ENCODE data around the gene MICAL2.

The MICAL2 gene

DNA sequence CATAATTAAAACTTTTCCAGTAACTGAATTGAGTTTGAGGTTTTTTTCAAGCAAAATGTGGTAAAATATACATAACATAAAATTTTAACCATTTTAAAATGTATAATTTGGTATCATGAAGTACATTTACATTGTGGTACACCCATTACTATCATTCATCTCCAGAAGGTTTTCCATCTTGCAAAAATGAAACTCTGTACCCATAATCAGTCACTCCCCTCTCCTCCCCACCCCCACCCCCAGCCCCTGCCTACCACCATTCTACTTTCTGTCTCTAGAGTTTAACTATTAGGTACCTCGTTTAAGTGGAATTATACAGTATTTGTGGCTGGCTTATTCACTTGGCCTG, 63.7 kb downstream of the MICAL2 start:
- no peak for DNase-seq

- no peak for DNase-seq
Measured at GRCh38 chr11:12174477-12175143, 64.2 kb downstream of the MICAL2 start.

DNA sequence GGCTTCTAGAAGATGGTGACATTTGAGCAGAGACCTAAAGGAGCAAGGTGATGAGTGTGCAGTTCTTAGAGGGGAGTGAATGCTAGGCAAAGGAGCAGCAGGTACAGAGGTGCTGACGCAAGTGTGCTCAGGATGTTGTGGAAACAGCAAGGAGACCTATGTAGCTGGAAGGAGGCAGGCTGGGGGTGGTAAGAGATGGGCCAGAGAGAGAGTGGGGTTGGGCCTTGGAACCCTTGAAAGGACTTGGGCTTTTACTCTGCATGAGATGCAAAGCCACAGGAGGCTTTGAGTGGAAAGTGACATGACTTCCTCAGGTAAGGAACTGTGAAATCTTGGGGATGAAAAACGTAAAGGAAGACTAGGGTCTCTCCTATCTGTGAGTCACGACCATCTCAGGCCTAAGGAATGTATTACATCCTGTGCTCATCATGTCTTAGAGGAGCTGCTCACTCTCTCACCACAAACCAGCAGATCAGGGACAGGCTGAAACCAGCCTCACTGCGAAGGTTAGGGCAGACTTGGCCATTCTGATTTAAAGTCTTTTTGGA, 65.4 kb downstream of the MICAL2 start:
- no peak for DNase-seq

- DNase-seq: no peak
Measured at GRCh38 chr11:12176410-12176809, 66.0 kb downstream of the MICAL2 start.

DNA sequence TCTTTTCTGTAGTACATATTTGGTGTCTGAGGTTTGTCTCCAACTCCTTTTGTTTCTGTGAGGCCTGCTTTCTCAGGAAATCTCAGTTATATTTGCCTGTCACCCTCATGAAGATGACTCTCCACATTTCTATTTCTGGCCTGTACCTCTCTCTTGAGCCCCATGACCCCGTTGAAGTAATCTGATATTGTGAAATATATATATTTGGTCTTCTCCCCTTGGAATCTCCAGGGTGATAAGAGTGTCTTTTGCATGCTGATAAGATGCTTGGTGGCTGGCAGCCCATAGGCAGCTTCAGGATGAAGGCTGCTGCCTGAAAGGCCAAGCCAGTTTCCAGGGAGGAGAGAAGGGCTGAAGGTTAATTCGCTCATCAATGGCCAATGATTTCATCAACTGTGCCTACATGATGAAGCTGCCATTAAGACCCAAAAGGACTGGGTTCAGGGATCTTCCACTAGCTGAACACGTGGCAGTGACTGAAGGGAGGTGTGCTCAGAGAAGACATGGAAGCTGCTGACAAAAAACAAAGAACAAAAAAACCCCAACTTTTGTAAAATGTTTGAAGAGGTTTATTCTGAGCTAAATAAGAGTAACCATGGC, 67.4 kb downstream of the MICAL2 start:
- DNase-seq: no peak

- DNase-seq: peak; percentile 55 to 68
Measured at GRCh38 chr11:12179019-12179418, 68.6 kb downstream of the MICAL2 start.

DNA sequence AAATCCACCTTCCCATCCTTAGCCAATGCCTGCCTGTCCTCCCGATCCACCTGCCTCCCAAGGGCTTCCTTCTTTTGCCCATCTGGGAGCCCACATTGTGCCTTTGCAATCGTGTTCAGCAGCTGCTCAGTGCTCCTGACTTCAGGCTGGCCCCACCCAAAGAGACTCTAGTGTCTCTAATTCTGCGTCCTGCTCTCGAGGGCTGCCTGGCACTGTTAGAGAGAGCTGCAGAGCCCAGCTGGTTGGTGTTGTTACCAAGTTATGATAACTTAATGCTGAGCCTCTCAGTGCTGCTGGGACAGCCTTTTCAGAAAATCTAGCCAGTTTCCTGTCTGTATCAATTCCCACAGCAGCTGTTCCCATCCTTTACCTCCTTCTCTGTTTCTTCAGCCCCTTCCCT, 69.1 kb downstream of the MICAL2 start:
- peak; percentile 52 to 62 for DNase-seq

DNA sequence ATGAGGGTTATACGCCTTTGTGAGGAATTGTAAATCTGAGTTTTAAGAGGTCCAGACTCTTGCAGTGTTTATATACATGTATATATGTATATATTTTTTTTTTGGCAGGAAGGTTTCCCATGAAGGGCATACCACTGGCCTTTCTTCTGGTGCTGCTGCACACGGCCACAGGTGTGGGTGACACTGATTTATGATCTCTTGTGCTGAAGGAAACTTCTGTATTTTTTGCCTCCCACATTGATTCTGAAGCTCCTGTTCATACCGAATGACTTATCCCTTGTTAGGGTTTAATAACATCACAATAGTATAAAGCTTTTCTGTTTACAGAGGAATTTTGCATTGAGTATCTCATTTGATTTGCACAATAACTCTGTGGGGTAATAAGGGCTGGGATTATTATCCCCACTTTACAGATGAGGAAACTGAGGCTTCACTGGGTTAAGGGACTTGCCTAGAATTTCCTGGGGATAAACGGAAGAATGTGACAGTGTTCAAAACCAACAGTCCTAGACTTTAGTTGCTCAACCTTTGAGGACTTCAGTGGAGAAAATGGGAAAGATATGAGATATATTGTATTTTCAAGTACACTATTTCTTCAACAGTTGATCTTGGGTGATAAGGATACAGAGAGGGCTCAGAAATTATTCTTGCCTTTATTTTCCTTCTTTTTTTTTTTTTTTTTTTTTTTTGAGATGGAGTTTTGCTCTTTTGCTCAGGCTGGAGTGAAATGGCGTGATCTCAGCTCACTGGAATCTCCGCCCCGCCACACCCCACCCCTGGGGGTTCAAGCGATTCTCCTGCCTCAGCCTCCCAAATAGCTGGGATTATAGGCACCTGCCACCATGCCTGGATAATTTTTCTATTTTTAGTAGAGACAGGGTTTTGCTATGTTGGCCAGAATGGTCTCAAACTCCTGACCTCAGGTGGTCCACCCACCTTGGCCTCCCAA, 70.1 kb downstream of the MICAL2 start:
- no peak for DNase-seq

GRCh38 chr11:12182302-12182675, 71.9 kb downstream of the MICAL2 start:
- DNase-seq: no peak

GRCh38 chr11:12182676-12183541, 72.5 kb downstream of the MICAL2 start:
- no peak for DNase-seq

GRCh38 chr11:12183827-12184620, 73.6 kb downstream of the MICAL2 start:
- DNase-seq: no peak

- DNase-seq: no peak
Measured at GRCh38 chr11:12184699-12185098, 74.3 kb downstream of the MICAL2 start.

GRCh38 chr11:12185106-12185690, 74.8 kb downstream of the MICAL2 start:
- DNase-seq: no peak

DNA sequence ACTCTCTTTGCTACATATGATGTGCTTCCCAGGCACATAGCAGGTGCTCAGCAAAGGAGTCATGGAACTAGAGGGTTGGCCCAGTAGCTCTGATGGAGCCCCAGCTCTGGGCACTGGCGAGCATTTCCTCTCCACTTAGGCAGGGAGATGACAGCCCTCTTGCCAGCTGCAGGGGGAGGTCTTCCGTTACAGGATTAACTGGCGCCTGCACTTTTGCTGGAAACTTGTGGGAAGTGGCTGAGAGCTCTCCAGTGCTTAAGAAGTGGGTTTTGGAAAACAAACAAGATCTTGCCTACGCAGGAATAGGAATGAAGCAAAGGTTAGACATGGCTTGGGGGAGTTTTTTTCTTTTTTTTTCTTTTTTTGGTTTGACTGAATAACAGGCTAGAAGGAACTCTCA, 75.5 kb downstream of the MICAL2 start:
- DNase-seq: peak; percentile 29 to 72

- DNase-seq: no peak
Measured at GRCh38 chr11:12186701-12187100, 76.3 kb downstream of the MICAL2 start.

- no peak for DNase-seq
Measured at GRCh38 chr11:12187399-12187798, 77.0 kb downstream of the MICAL2 start.

DNA sequence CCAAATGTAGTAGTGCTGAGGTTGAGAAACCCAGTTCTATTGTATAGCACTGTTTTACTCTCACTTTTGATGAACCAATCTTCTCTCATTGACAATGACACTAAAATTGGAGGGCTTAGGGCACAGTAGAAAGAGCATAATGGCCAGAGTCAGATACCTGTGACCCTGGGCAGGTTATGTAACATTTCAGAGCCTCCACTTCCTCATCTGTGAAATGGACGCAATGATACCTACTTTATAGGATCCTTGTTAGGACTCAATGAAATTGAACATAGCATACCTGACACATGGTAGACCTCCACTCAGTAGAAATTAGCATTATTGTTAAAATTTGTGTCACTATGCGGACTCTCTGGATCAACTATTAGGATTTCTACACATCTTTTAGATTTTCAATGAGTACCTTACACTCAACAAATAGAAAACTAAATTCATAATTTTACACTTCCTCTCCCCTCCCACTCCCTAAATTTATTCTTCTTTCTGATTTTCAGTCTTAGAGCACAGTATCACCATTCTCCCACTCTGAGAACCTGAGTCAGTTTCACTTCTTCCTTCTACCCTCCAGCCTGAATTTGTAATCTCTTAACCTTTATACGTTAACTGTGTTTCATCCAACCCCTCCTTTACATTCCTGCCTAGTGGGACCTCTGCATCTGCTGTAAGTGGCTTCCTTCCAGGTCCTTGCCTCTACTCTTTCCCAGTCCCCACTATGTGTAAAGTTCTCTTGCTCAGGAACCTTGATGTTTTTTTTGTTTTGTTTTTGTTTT, 78.3 kb downstream of the MICAL2 start:
- DNase-seq: no peak

GRCh38 chr11:12189543-12190235, 79.3 kb downstream of the MICAL2 start:
- peak in 1 of 2 experiments; percentile 23 for DNase-seq

DNA sequence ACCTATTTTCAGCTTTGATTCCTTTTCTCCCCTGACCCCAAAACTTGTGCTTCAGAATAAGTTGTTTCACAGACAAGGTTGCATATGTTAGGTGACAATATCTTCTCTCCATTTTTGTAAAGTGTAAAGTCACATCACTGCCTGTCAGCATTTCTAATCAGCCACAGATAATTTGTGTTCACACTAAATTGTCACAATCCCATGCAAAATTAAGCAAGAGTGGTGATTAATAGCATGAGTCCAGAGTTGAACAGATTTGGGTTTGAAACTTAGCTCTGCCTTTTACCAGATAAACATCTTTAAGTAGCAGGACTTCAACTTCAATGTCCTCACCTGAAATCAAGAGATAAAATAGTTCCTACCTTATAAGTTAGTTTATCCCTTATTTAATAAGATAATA, 80.1 kb downstream of the MICAL2 start:
- no peak for DNase-seq

Measured in NCI-H187 (cell line).